GM12801 (cell line): ENCODE measurements around the gene GLI2.

Experiments
- CTCF ChIP-seq: IDR thresholded peaks from one replicate; pipeline ENCODE4 v1.5.1; 2011; ENCODE audit warnings: control low read depth; ENCODE audit not compliant: insufficient read length; ENCODE audit errors: extremely low read depth

The GLI2 gene

GRCh38 chr2:120735746-120736170, at the start of gene GLI2:
TSS of gene GLI2 (plus strand) at chr2:120735868. CDS start at chr2:120797321, 61,453 bp downstream.
- TF ChIP-seq CTCF = no peak

GRCh38 chr2:120685974-120686297, 49.7 kb upstream of the GLI2 start:
- no peak for TF ChIP-seq CTCF

- no peak for TF ChIP-seq CTCF
These were observed 49.0 kb upstream of the GLI2 start for GRCh38 chr2:120686511-120687168.

- TF ChIP-seq CTCF = no peak
These were observed 48.5 kb upstream of the GLI2 start for GRCh38 chr2:120687210-120687609.

- TF ChIP-seq CTCF = no peak
These were observed 45.1 kb upstream of the GLI2 start for GRCh38 chr2:120690521-120690920.

- TF ChIP-seq CTCF = no peak
These were observed 44.3 kb upstream of the GLI2 start for GRCh38 chr2:120691410-120691809.

- no peak for TF ChIP-seq CTCF
These were observed 43.0 kb upstream of the GLI2 start for GRCh38 chr2:120692691-120693090.
